Muscle of arm (tissue), 12 donors: ENCODE data around the gene RASSF4. TPM values are rescaled to one million over a fixed set of nuclear protein-coding genes. Genes with fewer than 3 reads are reported as not detected.
A peak's percentile ranks its signal among the peaks of the same experiment; 100 is the strongest.

Experiments
- DNase-seq: peaks from one replicate; pipeline ENCODE4 v3.0.0-alpha.2; 2013
- polyA plus RNA-seq, 12 donors: library from polyadenylated mRNA; unstranded; fragments of 120-200 nt; gene quantifications; one replicate each; pipeline ENCODE4 v1.2.1, GENCODE V29; 2013; ENCODE audit not compliant: insufficient read length in 12 of 12

The RASSF4 gene
- polyA plus RNA-seq, 12 donors: 47.9 to 120 (median 68.5) TPM; not detected in 1

GRCh38 chr10:44960482-44961229 is 1.1 kb downstream of the RASSF4 start:
- DNase-seq: no peak

GRCh38 chr10:44961230-44961571 is 1.6 kb downstream of the RASSF4 start:
- no peak for DNase-seq

GRCh38 chr10:44961931-44962750 is 2.5 kb downstream of the RASSF4 start:
- DNase-seq: no peak

GRCh38 chr10:44962870-44963738 is 3.5 kb downstream of the RASSF4 start:
- DNase-seq: no peak

GRCh38 chr10:44963772-44964633 is 4.4 kb downstream of the RASSF4 start:
- peak; percentile 60 for DNase-seq

- DNase-seq: no peak
Measured at GRCh38 chr10:44965104-44965503, 5.5 kb downstream of the RASSF4 start.

GRCh38 chr10:44965651-44966097 is 6.1 kb downstream of the RASSF4 start:
- DNase-seq: no peak

- no peak for DNase-seq
Measured at GRCh38 chr10:44966129-44966815, 6.7 kb downstream of the RASSF4 start.

- DNase-seq: no peak
Measured at GRCh38 chr10:44966816-44967509, 7.4 kb downstream of the RASSF4 start.

GRCh38 chr10:44967616-44968015 is 8.0 kb downstream of the RASSF4 start:
- no peak for DNase-seq

- no peak for DNase-seq
Measured at GRCh38 chr10:44968091-44968490, 8.5 kb downstream of the RASSF4 start.

- DNase-seq: no peak
Measured at GRCh38 chr10:44968500-44969400, 9.1 kb downstream of the RASSF4 start.

- DNase-seq: no peak
Measured at GRCh38 chr10:44969854-44970253, 10.3 kb downstream of the RASSF4 start.

GRCh38 chr10:44970812-44971395 is 11.3 kb downstream of the RASSF4 start:
- DNase-seq: no peak

- no peak for DNase-seq
Measured at GRCh38 chr10:44971434-44971833, 11.8 kb downstream of the RASSF4 start.

GRCh38 chr10:44971935-44972757 is 12.5 kb downstream of the RASSF4 start:
- DNase-seq: no peak

GRCh38 chr10:44972874-44973306 is 13.3 kb downstream of the RASSF4 start:
- no peak for DNase-seq
